Sigmoid colon (tissue), 4 donors: ENCODE results near the gene PDE4D.

Experiments
- CTCF ChIP-seq, 4 experiments: fragments of 450-650 bp in 3 of 4; fragments of 200-600 bp in 1 of 4; IDR thresholded peaks; one replicate each; pipeline ENCODE4 v1.5.1; 2016 to 2019; ENCODE audit warnings: antibody characterized with exemption in 4 of 4, mild to moderate bottlenecking in 3 of 4, moderate library complexity in 2 of 4
- POLR2A ChIP-seq, 2 donors: fragments of 450-650 bp; IDR thresholded peaks; one replicate each; pipeline ENCODE4 v1.6.1; 2016; ENCODE audit warnings: antibody characterized with exemption in 2 of 2, mild to moderate bottlenecking in 2 of 2, moderate library complexity in 2 of 2
- POLR2AphosphoS5 ChIP-seq, 4 donors: sonication (generic); formaldehyde crosslinking; IDR thresholded peaks; one replicate each; pipeline ENCODE4 v1.6.1; 2017; ENCODE audit warnings: antibody characterized with exemption in 4 of 4

GRCh38 chr5:59592101-59592500 is 301.4 kb downstream of the PDE4D start:
- TF ChIP-seq CTCF (IDR thresholded peaks at IDR 0.05) = no peak
- TF ChIP-seq POLR2A (IDR thresholded peaks at IDR 0.05) = no peak
- no peak for TF ChIP-seq POLR2AphosphoS5 (IDR thresholded peaks at IDR 0.05)
